T47D (cell line): ENCODE measurements around the gene GPC5.
A peak's percentile ranks its signal among the peaks of the same experiment; 100 is the strongest.
"Not testable (repeated sequence)": the region's sequence is repeated elsewhere in the genome, so short reads cannot be mapped to it uniquely, and the experiment has no call there.

Experiments used
- DNase-seq, 2 experiments: peaks; one replicate each; pipeline versions ENCODE4 v3.0.0 to v3.0.0-alpha.2; 2011 to 2012; ENCODE audit warnings: low read depth in 1 of 2, low spot score in 1 of 2
- JUND ChIP-seq: IDR thresholded peaks from 2 replicates; pipeline ENCODE4 v1.6.1; 2012; ENCODE audit warnings: low read depth
- in situ Hi-C: cut with HindIII; loops from 2 replicates; pipeline ENCODE4 v1.10.0; 2016; ENCODE audit warnings: low sequenced_read_pairs, low pct_unique_long_range_greater_than_20kb

The GPC5 gene

GRCh38 chr13:92538164-92538563 is 1139.7 kb downstream of the GPC5 start:
- in situ Hi-C loops, result no loop called here
- TF ChIP-seq JUND, result no peak
- DNase-seq, result no peak

- DNase-seq, in situ Hi-C loops: not testable (repeated sequence)
Observed at GRCh38 chr13:92539148-92539547, 1140.7 kb downstream of the GPC5 start.

GRCh38 chr13:92547266-92547665 is 1148.8 kb downstream of the GPC5 start:
- no peak for TF ChIP-seq JUND
- no peak for DNase-seq
- in situ Hi-C loops, result no loop called here

GRCh38 chr13:92549276-92549675 is 1150.9 kb downstream of the GPC5 start:
- no peak for TF ChIP-seq JUND
- DNase-seq, result no peak
- in situ Hi-C loops, result no loop called here

- no peak for TF ChIP-seq JUND
- in situ Hi-C loops, result no loop called here
- no peak for DNase-seq
Observed at GRCh38 chr13:92553470-92554114, 1155.2 kb downstream of the GPC5 start.

GRCh38 chr13:92560883-92561282 is 1162.5 kb downstream of the GPC5 start:
- in situ Hi-C loops, result no loop called here
- DNase-seq, result no peak
- no peak for TF ChIP-seq JUND

GRCh38 chr13:92564942-92565341 is 1166.5 kb downstream of the GPC5 start:
- DNase-seq, result no peak
- no peak for TF ChIP-seq JUND
- in situ Hi-C loops, result no loop called here

GRCh38 chr13:92566767-92567166 is 1168.3 kb downstream of the GPC5 start:
- no peak for DNase-seq
- no peak for TF ChIP-seq JUND
- in situ Hi-C loops, result no loop called here

- DNase-seq, result no peak
- no peak for TF ChIP-seq JUND
- in situ Hi-C loops, result no loop called here
Observed at GRCh38 chr13:92572190-92572589, 1173.8 kb downstream of the GPC5 start.

GRCh38 chr13:92573467-92574057 is 1175.1 kb downstream of the GPC5 start:
- TF ChIP-seq JUND, result no peak
- in situ Hi-C loops, result no loop called here
- peak in 1 of 2 experiments; percentile 68 for DNase-seq

GRCh38 chr13:92574499-92574898 is 1176.1 kb downstream of the GPC5 start:
- no peak for TF ChIP-seq JUND
- in situ Hi-C loops, result no loop called here
- DNase-seq, result no peak

- in situ Hi-C loops, result no loop called here
Observed at GRCh38 chr13:92575777-92576176, 1177.4 kb downstream of the GPC5 start.

GRCh38 chr13:92578358-92578757 is 1179.9 kb downstream of the GPC5 start:
- in situ Hi-C loops, result no loop called here
- DNase-seq, result no peak
- no peak for TF ChIP-seq JUND

More at GRCh38 chr13:92575777-92576176, 1177.4 kb downstream of the GPC5 start:
- DNase-seq, result no peak
- no peak for TF ChIP-seq JUND

GRCh38 chr13:92589955-92590354 is 1191.5 kb downstream of the GPC5 start:
- DNase-seq, result no peak
- no peak for TF ChIP-seq JUND
- in situ Hi-C loops, result no loop called here
